GM19193 (cell line): ENCODE measurements around the gene REEP1.

Experiments used
- POLR2A ChIP-seq: IDR thresholded peaks from 4 replicates; pipeline ENCODE4 v1.6.1; 2011; ENCODE audit not compliant: insufficient read depth, insufficient read length; ENCODE audit errors: extremely low read depth

REEP1 gene

GRCh38 chr2:86281066-86281700 is 56.2 kb downstream of the REEP1 start:
- no peak for TF ChIP-seq POLR2A

DNA sequence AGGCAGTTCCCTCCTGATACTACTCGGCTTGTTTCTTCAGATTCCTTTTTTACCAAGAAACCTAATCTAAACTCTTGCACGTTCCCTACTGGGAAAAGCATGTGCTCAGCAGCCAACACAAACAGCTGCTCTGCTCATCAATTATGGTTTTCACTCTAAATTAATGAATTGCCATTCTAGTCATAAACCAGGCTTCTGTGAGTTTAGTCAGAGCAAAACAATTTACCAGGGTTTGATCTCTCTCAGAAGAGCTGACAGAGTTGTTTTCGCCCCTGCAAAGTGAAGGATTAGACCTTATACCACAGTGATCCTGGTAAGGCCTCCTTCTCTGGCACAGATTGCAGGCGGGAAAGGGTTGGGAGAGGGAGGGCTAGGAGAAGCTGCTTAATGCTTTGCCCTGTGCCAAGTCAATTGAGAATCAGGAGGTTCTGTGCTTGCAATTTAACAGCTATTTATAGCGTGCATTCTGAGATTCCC is 57.2 kb downstream of the REEP1 start:
- TF ChIP-seq POLR2A, result no peak

- no peak for TF ChIP-seq POLR2A
These were observed 61.5 kb downstream of the REEP1 start for GRCh38 chr2:86275962-86276361.

DNA sequence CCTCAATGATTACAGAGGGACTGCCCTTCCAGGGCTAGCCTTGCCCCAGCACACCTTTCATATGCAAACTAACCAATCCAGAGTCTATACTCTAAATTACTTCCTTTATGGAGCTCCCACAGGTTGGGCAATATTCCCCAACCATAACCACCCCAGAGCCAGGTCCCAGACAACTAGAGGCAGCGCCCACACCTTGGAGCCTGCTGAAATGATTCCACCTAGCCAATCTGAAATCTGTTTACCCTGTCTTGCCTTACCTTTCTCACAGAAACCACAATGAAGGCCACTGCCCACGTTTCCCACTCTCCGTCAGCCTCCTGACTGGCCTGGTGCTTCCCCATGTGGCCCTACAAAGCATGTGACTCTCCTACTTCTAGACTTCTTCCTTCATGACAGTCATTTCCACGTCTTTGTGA is 62.0 kb downstream of the REEP1 start:
- TF ChIP-seq POLR2A, result no peak

DNA sequence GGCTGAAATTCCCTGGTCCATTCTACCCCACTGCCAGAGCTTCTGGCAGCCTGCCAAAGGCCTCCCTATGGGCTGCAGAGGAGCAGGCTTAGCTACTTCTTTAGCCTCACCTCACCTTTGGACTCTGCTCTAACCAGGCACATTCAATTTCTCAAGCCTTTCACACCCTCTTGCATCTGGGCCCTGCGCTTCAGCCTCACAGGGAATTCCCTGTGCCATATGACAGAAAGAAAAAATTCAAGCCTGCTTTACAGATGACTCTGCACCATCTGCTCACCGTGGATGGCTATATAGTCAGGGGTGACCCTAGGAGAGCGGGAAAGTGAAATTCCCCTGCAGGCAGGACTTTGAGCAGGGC is 62.5 kb downstream of the REEP1 start:
- no peak for TF ChIP-seq POLR2A

DNA sequence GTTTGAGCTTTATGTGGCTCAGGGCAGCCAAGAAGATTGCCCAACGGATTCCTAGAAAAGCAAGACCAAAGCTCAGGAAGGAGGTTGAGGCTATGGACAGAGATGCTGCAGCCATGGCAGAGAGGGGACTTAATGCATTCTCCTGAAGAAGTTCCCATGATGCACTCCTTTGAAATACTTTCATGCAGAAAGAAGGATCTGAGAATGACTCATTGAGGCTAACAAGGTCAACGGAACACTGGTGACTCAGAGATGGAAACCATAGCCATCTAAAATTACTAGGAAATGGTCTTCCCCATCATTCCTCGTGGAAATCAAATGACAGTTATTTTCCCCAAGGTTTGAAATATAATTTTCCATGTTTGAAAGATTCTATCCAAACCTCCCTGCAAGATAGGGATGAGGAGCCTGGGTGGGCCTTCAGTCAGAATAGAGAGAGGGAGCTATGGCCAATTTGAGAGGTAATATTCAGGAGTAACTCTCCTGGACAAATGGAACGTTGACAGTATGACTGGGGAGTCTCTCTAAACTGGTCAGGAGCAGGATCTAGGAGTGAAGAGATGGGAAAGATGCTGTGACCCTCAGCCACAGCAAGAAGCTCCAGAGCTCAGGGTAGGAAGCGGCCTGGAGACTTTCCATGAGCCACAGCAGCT is 63.0 kb downstream of the REEP1 start:
- TF ChIP-seq POLR2A, result no peak

DNA sequence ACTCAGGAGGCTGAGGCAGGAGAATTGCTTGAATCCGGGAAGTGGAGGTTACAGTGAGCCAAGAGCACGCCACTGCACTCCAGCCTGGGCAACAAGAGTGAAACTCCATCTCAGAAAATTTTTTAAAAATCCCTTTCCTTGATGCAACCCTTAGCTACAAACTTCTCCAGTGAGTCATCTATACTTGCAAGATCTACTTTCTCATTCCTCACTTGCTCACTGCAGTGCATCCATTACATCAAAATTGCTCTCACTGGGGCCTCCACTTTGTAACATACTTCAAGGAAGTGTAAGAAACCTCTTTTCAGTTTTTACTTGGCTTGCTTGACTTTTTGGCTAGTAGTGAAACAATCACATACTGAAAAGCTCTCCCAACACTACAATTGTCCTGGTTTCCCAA is 65.3 kb downstream of the REEP1 start:
- TF ChIP-seq POLR2A, result no peak

DNA sequence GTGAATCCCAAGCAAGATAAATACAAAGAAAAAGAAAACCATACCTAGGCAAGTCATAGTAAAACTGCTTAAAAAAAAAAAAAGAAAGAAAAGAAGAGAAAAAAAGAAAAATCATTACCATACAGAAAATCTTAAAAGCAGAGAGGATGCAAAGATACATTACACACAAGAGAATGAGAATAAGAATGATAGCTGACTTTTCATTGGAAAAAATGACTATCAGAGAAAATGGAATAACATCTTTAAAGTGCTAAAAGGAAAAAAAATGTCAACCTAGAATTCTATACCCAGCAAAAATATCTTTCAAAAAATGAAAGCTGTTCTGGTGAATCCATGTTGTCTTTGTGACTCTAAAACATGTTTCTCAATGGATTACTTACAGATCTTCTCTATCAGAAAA is 66.2 kb downstream of the REEP1 start:
- TF ChIP-seq POLR2A, result no peak

GRCh38 chr2:86263956-86264355 is 73.5 kb downstream of the REEP1 start:
- no peak for TF ChIP-seq POLR2A

DNA sequence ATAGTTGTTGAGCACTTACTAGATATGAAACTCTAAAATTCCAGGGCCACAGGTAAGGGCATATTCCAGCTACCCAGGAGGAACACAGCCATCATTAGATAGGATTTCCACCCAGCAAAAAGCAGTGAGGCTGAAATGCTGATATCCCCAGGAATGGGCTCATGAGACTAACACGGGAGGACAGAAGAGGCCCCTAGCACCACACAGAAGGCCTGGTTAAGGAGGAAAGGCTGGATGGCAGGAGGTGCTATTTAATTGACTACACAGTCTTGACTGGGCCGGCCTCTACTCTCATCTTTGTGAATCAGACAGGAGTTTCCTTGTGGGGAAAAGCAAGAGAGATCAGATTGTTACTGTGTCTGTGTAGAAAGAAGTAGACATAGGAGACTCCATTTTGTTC is 76.4 kb downstream of the REEP1 start:
- TF ChIP-seq POLR2A, result no peak

DNA sequence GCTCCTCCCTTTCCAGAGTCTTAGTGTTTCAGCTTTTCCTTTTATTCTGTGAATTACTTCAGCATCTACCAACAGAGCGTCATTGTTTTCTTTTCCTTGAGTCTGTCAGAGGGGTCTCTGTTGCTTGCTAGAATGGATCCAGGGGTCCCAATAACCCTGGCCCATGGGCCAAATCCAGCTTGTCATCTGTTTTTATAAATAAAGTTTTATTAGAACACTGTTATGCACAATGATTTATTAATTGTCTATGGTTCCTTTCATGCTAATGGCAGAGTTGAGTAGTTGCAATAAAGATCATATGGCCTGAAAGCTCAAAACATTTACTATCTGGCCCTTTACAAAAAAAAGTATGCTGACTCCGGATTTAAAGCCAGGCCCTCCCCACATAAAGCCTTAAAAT is 79.3 kb downstream of the REEP1 start:
- TF ChIP-seq POLR2A, result no peak

DNA sequence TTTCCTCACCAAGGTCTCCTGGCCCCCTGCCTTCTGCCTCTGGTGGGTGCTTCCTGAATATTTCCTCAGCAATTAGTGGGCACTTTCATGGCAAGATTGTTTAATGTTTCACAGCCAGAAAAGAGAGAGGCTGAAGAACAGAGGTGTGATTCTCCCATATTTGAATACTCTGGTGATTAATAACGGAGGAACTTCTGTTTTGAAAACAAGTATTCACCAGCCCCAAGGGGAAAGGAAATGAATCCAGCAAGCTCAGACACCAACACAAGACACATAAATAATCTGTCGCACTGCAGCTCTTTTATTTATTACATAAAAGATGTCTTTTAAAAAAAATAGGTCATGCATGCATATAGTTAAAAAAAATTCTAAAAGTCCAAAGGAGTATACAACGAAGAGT is 80.4 kb downstream of the REEP1 start:
- no peak for TF ChIP-seq POLR2A

- TF ChIP-seq POLR2A, result no peak
These were observed 81.1 kb downstream of the REEP1 start for GRCh38 chr2:86256300-86256699.

DNA sequence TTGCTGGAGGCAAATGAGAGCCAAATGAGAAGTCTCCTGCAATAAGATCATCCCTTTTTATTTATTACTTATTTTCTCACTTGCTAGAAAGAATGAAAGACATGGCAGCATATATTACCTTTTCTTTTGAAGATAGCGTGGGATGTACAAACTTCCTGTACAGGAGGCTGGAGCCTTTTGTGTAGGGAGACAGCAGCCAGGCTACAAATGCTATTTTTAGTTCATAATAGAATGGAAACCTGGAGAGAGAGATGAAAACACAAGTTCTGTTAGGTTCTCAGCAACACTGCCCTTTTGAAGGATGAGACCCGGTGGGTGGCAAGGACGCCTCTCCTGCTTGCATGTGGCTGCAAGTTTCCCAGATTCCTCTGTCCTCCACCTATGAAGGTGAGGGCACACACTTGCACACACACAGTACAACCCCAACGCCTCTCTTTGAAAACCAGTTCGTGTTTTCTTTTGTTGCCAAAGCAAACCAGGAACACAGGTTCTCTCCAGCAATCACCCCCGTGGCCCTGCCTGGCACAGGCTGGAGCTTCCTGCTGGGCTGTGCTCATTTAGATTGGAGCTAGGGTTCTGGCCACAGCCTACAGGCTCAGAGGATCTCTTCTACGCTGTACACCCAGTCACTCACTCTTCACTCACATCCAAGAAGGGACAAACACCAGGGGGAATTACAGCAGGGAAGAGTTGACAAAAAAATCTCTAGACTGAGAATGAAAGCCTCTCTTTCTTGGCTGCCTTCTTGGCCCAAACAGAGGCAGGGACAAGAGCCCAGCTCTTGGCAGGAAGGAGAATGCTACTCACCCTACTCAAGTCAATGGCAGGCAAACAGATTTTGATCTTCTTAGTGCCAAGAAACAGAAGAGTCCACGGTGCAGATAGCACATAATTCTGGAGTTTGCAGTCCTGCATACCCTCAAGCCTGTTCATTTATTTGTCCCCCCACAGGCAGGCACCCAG is 82.6 kb downstream of the REEP1 start:
- no peak for TF ChIP-seq POLR2A

DNA sequence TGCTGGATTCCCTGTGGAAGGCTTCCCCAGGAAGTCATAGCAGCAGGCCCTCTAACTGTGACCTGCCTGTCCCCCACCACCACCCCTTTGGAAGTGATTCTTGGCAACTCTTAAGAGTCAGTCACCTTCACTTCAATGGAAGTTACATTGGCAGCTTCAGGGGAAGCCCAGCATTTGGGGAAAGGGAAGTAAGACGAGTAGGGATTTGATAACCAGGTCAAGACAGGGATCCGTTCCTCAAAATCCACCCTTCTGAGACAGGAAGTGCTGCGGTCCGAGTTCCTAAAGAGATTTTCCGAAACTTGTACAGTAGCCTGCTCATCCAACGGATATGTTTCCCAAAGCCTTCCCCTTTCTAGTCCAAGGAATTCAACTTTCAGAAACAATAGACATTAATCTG is 84.0 kb downstream of the REEP1 start:
- no peak for TF ChIP-seq POLR2A
